SH-SY5Y (cell line): ENCODE results near the gene PLOD3.

Experiments
- GATA2 ChIP-seq: IDR thresholded peaks from 2 replicates; pipeline ENCODE4 v1.6.1; 2011; ENCODE audit warnings: mild to moderate bottlenecking, low read depth, low read length
- GATA3 ChIP-seq: IDR thresholded peaks from 2 replicates; pipeline ENCODE4 v1.6.1; 2011; ENCODE audit warnings: low read depth, mild to moderate bottlenecking, low read length, moderate library complexity

- TF ChIP-seq GATA2 (no peak), GATA3 (no peak)
Observed at GRCh38 chr7:101177644-101178043, 39.7 kb downstream of the PLOD3 start.
